ENCODE results near the gene PBX4.

Gene PBX4

DNA sequence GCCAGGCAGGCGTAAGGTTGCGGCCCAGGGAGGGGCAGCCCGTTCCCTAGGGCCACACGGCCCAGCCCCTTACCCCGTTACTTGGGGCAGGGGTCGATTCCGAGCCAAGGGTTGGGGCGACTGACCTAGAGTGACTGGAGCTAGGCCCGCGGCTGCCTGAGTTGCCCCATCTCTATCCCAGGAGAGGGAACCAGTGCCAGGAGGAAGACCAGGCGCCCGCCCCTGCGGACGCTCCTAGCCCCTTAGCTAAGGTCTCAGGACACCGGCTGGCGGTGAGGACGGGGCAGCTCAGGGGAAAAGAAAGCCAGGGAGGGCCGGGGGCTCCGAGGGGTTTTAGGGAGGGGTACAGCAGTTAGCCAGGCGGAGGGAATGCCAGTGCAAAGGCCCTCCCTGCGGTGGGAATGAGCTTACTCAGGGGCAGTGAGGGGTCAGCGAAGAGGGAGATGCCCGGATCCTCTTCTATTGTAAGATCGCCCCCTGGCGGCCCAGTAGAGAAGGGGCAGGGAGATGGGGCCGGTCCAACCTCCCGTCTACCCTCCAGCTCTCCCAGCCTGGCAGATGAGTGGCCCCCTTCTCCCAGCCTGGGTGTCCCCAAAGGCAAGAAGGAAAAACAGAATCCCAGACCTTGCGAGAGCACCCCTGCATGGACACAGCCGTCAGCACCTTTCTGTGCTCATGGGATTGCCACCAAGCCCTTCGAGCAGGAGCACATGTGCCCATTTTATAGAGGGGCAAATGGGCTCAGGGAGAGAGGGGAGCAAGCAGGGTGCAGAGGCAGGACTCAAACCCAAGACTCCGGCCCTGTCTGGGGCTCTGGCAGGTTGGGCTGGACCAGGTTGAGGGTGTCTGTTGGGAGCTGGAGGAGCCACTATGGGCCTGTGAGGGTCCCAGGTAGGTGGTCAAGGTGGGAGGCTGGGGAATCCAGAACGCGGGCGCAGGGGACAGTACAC is 64.1 kb downstream of the PBX4 start:
- TF ChIP-seq, protein P1, sequence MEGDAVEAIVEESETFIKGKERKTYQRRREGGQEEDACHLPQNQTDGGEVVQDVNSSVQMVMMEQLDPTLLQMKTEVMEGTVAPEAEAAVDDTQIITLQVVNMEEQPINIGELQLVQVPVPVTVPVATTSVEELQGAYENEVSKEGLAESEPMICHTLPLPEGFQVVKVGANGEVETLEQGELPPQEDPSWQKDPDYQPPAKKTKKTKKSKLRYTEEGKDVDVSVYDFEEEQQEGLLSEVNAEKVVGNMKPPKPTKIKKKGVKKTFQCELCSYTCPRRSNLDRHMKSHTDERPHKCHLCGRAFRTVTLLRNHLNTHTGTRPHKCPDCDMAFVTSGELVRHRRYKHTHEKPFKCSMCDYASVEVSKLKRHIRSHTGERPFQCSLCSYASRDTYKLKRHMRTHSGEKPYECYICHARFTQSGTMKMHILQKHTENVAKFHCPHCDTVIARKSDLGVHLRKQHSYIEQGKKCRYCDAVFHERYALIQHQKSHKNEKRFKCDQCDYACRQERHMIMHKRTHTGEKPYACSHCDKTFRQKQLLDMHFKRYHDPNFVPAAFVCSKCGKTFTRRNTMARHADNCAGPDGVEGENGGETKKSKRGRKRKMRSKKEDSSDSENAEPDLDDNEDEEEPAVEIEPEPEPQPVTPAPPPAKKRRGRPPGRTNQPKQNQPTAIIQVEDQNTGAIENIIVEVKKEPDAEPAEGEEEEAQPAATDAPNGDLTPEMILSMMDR (IDR thresholded peaks at IDR 0.05; ENCODE audit: control extremely low read depth, extremely low read depth, low read depth, missing control alignments): peak; percentile 68
- DNase-seq (ENCODE audit: extremely low spot score): peak; percentile 85
- POLR2A ChIA-PET: no interaction called here

GRCh38 chr19:19553670-19554069 is 64.8 kb downstream of the PBX4 start:
- TF ChIP-seq, protein P1 (IDR thresholded peaks at IDR 0.05; ENCODE audit: control extremely low read depth, extremely low read depth, low read depth, missing control alignments): no peak
- POLR2A ChIA-PET: no interaction called here
- no peak for DNase-seq (ENCODE audit: extremely low spot score)
- CTCF ChIA-PET: interaction anchor here (0.6 to 16.5 kb wide), 42 partner anchors 7 to 871 kb away, joined by 3 to 251 read pairs (median 4); partner anchors contain the start of genes CILP2, GMIP, NDUFA13 and TSSK6

More for the DNA sequence above, 64.1 kb downstream of the PBX4 start:
- CTCF ChIA-PET: interaction anchor here (0.6 to 16.5 kb wide), 37 partner anchors 7 to 192 kb away, joined by 3 to 251 read pairs (median 6); partner anchors contain the start of genes CILP2, GMIP, NDUFA13 and TSSK6

DNA sequence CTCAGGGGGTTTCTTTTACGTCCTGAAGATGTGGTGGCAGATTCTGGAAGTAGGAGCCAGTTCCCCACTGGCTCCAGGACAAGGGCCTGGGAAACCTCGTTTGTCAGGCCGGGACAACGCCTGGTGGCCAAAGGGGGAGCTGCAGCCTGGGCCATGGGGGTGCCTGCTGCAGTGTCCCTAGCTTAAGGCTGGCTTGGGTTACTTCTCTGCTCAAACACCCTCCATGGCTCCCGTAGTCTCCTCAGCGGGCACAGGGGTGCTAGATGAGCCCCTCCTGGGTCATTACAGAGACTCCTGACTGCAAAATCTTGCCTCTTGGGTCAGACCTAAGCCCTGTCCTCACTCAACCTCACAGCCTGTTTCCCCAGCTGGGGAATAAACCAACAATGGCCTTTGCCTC is 65.7 kb downstream of the PBX4 start:
- DNase-seq (ENCODE audit: extremely low spot score): peak; percentile 72
- ChIA-PET POLR2A (no interaction called here), CTCF (interaction anchor here (0.7 to 16.5 kb wide), 28 partner anchors 9 to 871 kb away, joined by 3 to 251 read pairs (median 4); partner anchors contain the start of genes CILP2, GMIP, NDUFA13 and TSSK6)
- TF ChIP-seq, protein P1 (IDR thresholded peaks at IDR 0.05; ENCODE audit: control extremely low read depth, extremely low read depth, low read depth, missing control alignments): peak; percentile 63

DNA sequence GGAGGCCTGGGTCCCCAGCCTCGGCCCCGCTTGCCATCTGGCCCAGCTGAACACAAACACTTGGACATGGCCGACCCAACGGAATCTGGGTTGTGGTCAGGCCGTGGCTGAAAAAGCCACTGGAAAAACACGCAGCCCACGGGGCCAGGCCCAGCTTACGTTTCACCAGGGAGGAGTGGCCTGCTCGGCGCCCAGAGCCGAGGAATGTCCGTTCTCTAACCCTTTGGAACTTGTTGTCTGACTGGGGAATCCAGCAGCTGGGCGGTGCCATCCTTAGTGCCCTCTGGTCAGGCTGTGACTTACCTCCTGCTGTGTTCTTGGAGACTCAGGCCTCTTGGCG is 66.7 kb downstream of the PBX4 start:
- no peak for DNase-seq (ENCODE audit: extremely low spot score)
- ChIA-PET CTCF (interaction anchor here (1.2 to 16.5 kb wide), 10 partner anchors 9 to 246 kb away, joined by 3 to 251 read pairs (median 12); partner anchors contain the start of genes CILP2, GMIP, NDUFA13 and TSSK6), POLR2A (no interaction called here)
- TF ChIP-seq, protein P1 (IDR thresholded peaks at IDR 0.05; ENCODE audit: control extremely low read depth, extremely low read depth, low read depth, missing control alignments): no peak

GRCh38 chr19:19550972-19551852 is 67.3 kb downstream of the PBX4 start:
- ChIA-PET POLR2A (no interaction called here), CTCF (interaction anchor here (1.2 to 16.5 kb wide), 9 partner anchors 8 to 246 kb away, joined by 3 to 251 read pairs (median 11); partner anchors contain the start of genes CILP2 and YJEFN3)
- TF ChIP-seq, protein P1 (IDR thresholded peaks at IDR 0.05; ENCODE audit: control extremely low read depth, extremely low read depth, low read depth, missing control alignments): no peak
- no peak for DNase-seq (ENCODE audit: extremely low spot score)

GRCh38 chr19:19550485-19550929 is 68.0 kb downstream of the PBX4 start:
- ChIA-PET CTCF (interaction anchor here (1.2 to 16.5 kb wide), 3 partner anchors 16 to 245 kb away, joined by 3 to 251 read pairs (median 3); partner anchors contain the start of genes CILP2 and YJEFN3), POLR2A (no interaction called here)
- TF ChIP-seq, protein P1 (IDR thresholded peaks at IDR 0.05; ENCODE audit: control extremely low read depth, extremely low read depth, low read depth, missing control alignments): no peak
- DNase-seq (ENCODE audit: extremely low spot score): no peak

Data from GM10248 (cell line).